Neural cell (in vitro differentiated cells): ENCODE measurements around the gene MAGEA12.
"Not testable (repeated sequence)": the region's sequence is repeated elsewhere in the genome, so short reads cannot be mapped to it uniquely, and the experiment has no call there.

Source experiments
- MXI1 ChIP-seq: fragments of 450-650 bp; conservative IDR thresholded peaks from 2 replicates; pipeline ENCODE4 v1.6.1; 2014; ENCODE audit warnings: antibody characterized with exemption, mild to moderate bottlenecking; ENCODE audit not compliant: poor library complexity, severe bottlenecking
- POLR2AphosphoS5 ChIP-seq: IDR thresholded peaks from 2 replicates; pipeline ENCODE4 v1.6.1; 2012
- SMC3 ChIP-seq: fragments of 450-650 bp; conservative IDR thresholded peaks from 2 replicates; pipeline ENCODE4 v1.6.1; 2014; ENCODE audit warnings: antibody characterized with exemption, mild to moderate bottlenecking, moderate library complexity; ENCODE audit not compliant: poor library complexity
- TF ChIP-seq, protein P1 (sequence below): fragments of 450-650 bp; IDR thresholded peaks from 2 replicates; pipeline ENCODE4 v1.5.1; 2014; ENCODE audit warnings: antibody characterized with exemption, mild to moderate bottlenecking, moderate library complexity; ENCODE audit not compliant: poor library complexity, severe bottlenecking

DNA sequence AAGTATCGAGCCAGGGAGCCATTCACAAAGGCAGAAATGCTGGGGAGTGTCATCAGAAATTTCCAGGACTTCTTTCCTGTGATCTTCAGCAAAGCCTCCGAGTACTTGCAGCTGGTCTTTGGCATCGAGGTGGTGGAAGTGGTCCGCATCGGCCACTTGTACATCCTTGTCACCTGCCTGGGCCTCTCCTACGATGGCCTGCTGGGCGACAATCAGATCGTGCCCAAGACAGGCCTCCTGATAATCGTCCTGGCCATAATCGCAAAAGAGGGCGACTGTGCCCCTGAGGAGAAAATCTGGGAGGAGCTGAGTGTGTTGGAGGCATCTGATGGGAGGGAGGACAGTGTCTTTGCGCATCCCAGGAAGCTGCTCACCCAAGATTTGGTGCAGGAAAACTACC lies 3.0 kb downstream of the MAGEA12 start:
- TF ChIP-seq, protein P1, sequence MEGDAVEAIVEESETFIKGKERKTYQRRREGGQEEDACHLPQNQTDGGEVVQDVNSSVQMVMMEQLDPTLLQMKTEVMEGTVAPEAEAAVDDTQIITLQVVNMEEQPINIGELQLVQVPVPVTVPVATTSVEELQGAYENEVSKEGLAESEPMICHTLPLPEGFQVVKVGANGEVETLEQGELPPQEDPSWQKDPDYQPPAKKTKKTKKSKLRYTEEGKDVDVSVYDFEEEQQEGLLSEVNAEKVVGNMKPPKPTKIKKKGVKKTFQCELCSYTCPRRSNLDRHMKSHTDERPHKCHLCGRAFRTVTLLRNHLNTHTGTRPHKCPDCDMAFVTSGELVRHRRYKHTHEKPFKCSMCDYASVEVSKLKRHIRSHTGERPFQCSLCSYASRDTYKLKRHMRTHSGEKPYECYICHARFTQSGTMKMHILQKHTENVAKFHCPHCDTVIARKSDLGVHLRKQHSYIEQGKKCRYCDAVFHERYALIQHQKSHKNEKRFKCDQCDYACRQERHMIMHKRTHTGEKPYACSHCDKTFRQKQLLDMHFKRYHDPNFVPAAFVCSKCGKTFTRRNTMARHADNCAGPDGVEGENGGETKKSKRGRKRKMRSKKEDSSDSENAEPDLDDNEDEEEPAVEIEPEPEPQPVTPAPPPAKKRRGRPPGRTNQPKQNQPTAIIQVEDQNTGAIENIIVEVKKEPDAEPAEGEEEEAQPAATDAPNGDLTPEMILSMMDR = not testable (repeated sequence)
- TF ChIP-seq SMC3, POLR2AphosphoS5, MXI1: not testable (repeated sequence)
